ENCODE data around the gene SNX30. TPM values are rescaled to one million over a fixed set of nuclear protein-coding genes. Genes with fewer than 3 reads are reported as not detected.

The SNX30 gene
- total RNA-seq, 1 experiment from 2014 or later: 6.9 TPM

- no TSS peak for BruUV-seq (replicated peaks)
- H3K27ac ChIP-seq (ENCODE audit: low read length): no peak overlapping the region
- CTCF ChIA-PET: no interaction called here
These were observed 144.1 kb downstream of the SNX30 start for GRCh38 chr9:112894699-112895098.

DNA sequence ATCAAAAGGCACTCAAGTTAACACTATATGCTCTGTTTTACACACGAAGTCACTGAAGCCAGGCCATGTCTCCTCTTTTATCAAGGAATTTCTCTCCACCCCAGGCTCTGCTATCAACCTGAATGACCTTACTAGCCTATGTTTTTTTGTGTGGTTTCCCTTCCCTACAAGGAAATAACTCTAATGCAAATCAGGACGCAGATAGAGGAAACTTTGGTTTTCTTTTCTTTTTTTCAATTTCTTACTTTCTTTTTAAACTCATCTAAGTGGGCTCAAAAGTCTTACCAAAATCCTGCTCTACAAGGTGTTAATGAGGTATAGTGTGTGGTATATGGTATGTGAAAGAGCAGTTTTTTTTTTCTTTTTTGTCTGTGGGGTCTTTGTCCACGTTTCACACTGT lies 145.6 kb downstream of the SNX30 start:
- Histone ChIP-seq H3K4me1 (ENCODE audit: control insufficient read depth, insufficient read depth, low read length) (no peaks in the 10 kb centered on the region), H3K27me3 (ENCODE audit: control insufficient read depth, insufficient read depth, low read length) (peaks cover 2% of the 10 kb centered on the region; the same call in 1 of the 2 replicates), H3K36me3 (ENCODE audit: control insufficient read depth, insufficient read depth, low read length) (no peaks in the 10 kb centered on the region), H3K27ac (ENCODE audit: low read length) (no peak overlapping the region), H3K4me3 (ENCODE audit: low read depth in 2 of 2, low read length in 2 of 2) (no peak overlapping the region), H3K9me3 (ENCODE audit: control insufficient read depth, insufficient read depth, low read depth, low read length) (no peaks in the 10 kb centered on the region)
- ATAC-seq (no peak), DNase-seq (ENCODE audit: low read depth, low spot score) (no peak)
- no TSS peak for BruUV-seq (replicated peaks)
- CTCF ChIA-PET: no interaction called here
- POLR2A ChIA-PET: no interaction called here
- intact Hi-C loops (cut with micrococcal nuclease; ENCODE audit: unreplicated experiment): no loop called here
- in situ Hi-C loops (cut with HindIII; ENCODE audit: low pct_unique_long_range_greater_than_20kb, low sequenced_read_pairs): no loop called here
- TF ChIP-seq SIN3A (IDR thresholded peaks at IDR 0.05; ENCODE audit: borderline replicate concordance, insufficient read depth, low read depth, low read length): no peak
- TF ChIP-seq TCF7L2 (IDR thresholded peaks at IDR 0.05; ENCODE audit: low read depth, low read length): no peak
- TF ChIP-seq, protein P1, sequence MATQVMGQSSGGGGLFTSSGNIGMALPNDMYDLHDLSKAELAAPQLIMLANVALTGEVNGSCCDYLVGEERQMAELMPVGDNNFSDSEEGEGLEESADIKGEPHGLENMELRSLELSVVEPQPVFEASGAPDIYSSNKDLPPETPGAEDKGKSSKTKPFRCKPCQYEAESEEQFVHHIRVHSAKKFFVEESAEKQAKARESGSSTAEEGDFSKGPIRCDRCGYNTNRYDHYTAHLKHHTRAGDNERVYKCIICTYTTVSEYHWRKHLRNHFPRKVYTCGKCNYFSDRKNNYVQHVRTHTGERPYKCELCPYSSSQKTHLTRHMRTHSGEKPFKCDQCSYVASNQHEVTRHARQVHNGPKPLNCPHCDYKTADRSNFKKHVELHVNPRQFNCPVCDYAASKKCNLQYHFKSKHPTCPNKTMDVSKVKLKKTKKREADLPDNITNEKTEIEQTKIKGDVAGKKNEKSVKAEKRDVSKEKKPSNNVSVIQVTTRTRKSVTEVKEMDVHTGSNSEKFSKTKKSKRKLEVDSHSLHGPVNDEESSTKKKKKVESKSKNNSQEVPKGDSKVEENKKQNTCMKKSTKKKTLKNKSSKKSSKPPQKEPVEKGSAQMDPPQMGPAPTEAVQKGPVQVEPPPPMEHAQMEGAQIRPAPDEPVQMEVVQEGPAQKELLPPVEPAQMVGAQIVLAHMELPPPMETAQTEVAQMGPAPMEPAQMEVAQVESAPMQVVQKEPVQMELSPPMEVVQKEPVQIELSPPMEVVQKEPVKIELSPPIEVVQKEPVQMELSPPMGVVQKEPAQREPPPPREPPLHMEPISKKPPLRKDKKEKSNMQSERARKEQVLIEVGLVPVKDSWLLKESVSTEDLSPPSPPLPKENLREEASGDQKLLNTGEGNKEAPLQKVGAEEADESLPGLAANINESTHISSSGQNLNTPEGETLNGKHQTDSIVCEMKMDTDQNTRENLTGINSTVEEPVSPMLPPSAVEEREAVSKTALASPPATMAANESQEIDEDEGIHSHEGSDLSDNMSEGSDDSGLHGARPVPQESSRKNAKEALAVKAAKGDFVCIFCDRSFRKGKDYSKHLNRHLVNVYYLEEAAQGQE (IDR thresholded peaks at IDR 0.05; ENCODE audit: insufficient read depth in 1 of 2, low read depth in 2 of 2, low read length in 1 of 2): no peak
- no peak for TF ChIP-seq CTCF (IDR thresholded peaks at IDR 0.05)
- TF ChIP-seq POLR2AphosphoS5 (IDR thresholded peaks at IDR 0.05; ENCODE audit: low read depth, low read length): no peak

More at GRCh38 chr9:112894699-112895098, 144.1 kb downstream of the SNX30 start:
- peaks cover 2% of the 10 kb centered on the region; the same call in 1 of the 2 replicates for H3K27me3 ChIP-seq (ENCODE audit: control insufficient read depth, insufficient read depth, low read length)
- ATAC-seq (no peak), DNase-seq (ENCODE audit: low read depth, low spot score) (no peak)
- in situ Hi-C loops (cut with HindIII; ENCODE audit: low pct_unique_long_range_greater_than_20kb, low sequenced_read_pairs) (no loop called here), intact Hi-C loops (cut with micrococcal nuclease; ENCODE audit: unreplicated experiment) (no loop called here)
- H3K9me3 ChIP-seq (ENCODE audit: control insufficient read depth, insufficient read depth, low read depth, low read length): no peaks in the 10 kb centered on the region
- TF ChIP-seq SIN3A (IDR thresholded peaks at IDR 0.05; ENCODE audit: borderline replicate concordance, insufficient read depth, low read depth, low read length): no peak
- no peak for TF ChIP-seq CTCF (IDR thresholded peaks at IDR 0.05)
- TF ChIP-seq, protein P1 (IDR thresholded peaks at IDR 0.05; ENCODE audit: insufficient read depth in 1 of 2, low read depth in 2 of 2, low read length in 1 of 2): no peak
- no peak for TF ChIP-seq POLR2AphosphoS5 (IDR thresholded peaks at IDR 0.05; ENCODE audit: low read depth, low read length)
- TF ChIP-seq TCF7L2 (IDR thresholded peaks at IDR 0.05; ENCODE audit: low read depth, low read length): no peak
- H3K36me3 ChIP-seq (ENCODE audit: control insufficient read depth, insufficient read depth, low read length): no peaks in the 10 kb centered on the region
- H3K4me1 ChIP-seq (ENCODE audit: control insufficient read depth, insufficient read depth, low read length): no peaks in the 10 kb centered on the region
- POLR2A ChIA-PET: no interaction called here
- no peak overlapping the region for H3K4me3 ChIP-seq (ENCODE audit: low read depth in 2 of 2, low read length in 2 of 2)

Measured in Panc1 (cell line).